Stimulated activated CD8-positive, alpha-beta memory T cell treated with anti-CD3 and anti-CD28 coated beads, Interleukin-4, amount 100 ng/mL, for 48 hours (primary cell): Measurements from ENCODE around the gene PKNOX2.
A peak's percentile ranks its signal among the peaks of the same experiment; 100 is the strongest.

Source experiments
- DNase-seq: peaks from one replicate; pipeline ENCODE4 v3.0.0-alpha.2; 2020

PKNOX2 gene

GRCh38 chr11:125164422-125165110 lies at the start of gene PKNOX2:
Gene PKNOX2, plus strand, starts transcription at chr11:125164751. Its CDS starts 186,555 bp downstream, at chr11:125351306.
- DNase-seq: peak; percentile 84

- DNase-seq: no peak
Measured at GRCh38 chr11:125117429-125117828, 47.1 kb upstream of the PKNOX2 start.

GRCh38 chr11:125123194-125123946 lies 41.2 kb upstream of the PKNOX2 start:
- no peak for DNase-seq

- peak; percentile 48 for DNase-seq
Measured at GRCh38 chr11:125123947-125124617, 40.5 kb upstream of the PKNOX2 start.

GRCh38 chr11:125124618-125124992 lies 39.9 kb upstream of the PKNOX2 start:
- DNase-seq: no peak

- no peak for DNase-seq
Measured at GRCh38 chr11:125128450-125128849, 36.1 kb upstream of the PKNOX2 start.

GRCh38 chr11:125129316-125129993 lies 35.1 kb upstream of the PKNOX2 start:
- no peak for DNase-seq

- no peak for DNase-seq
Measured at GRCh38 chr11:125132071-125132470, 32.5 kb upstream of the PKNOX2 start.

- no peak for DNase-seq
Measured at GRCh38 chr11:125132596-125132995, 32.0 kb upstream of the PKNOX2 start.

- no peak for DNase-seq
Measured at GRCh38 chr11:125136001-125136400, 28.6 kb upstream of the PKNOX2 start.

- DNase-seq: no peak
Measured at GRCh38 chr11:125138966-125139365, 25.6 kb upstream of the PKNOX2 start.

- no peak for DNase-seq
Measured at GRCh38 chr11:125139778-125140177, 24.8 kb upstream of the PKNOX2 start.

- no peak for DNase-seq
Measured at GRCh38 chr11:125140233-125140632, 24.3 kb upstream of the PKNOX2 start.

- DNase-seq: no peak
Measured at GRCh38 chr11:125141178-125141577, 23.4 kb upstream of the PKNOX2 start.

- DNase-seq: peak; percentile 83
Measured at GRCh38 chr11:125141686-125142535, 22.6 kb upstream of the PKNOX2 start.

GRCh38 chr11:125146232-125146631 lies 18.3 kb upstream of the PKNOX2 start:
- no peak for DNase-seq

- no peak for DNase-seq
Measured at GRCh38 chr11:125147280-125147679, 17.3 kb upstream of the PKNOX2 start.

- no peak for DNase-seq
Measured at GRCh38 chr11:125148011-125148410, 16.5 kb upstream of the PKNOX2 start.

- no peak for DNase-seq
Measured at GRCh38 chr11:125148743-125149142, 15.8 kb upstream of the PKNOX2 start.

- no peak for DNase-seq
Measured at GRCh38 chr11:125153837-125154236, 10.7 kb upstream of the PKNOX2 start.

GRCh38 chr11:125154378-125155099 lies 10.0 kb upstream of the PKNOX2 start:
- DNase-seq: no peak

- DNase-seq: no peak
Measured at GRCh38 chr11:125155100-125155444, 9.5 kb upstream of the PKNOX2 start.
